HEK293 (cell line): ENCODE data around the gene SPOCK1.

Experiments
- TCF7L2 ChIP-seq: IDR thresholded peaks from 2 replicates; pipeline ENCODE4 v1.6.1; 2011; ENCODE audit warnings: low read depth, mild to moderate bottlenecking, inconsistent platforms, low read length, moderate library complexity, borderline replicate concordance
- YY1 ChIP-seq: fragments of 450-650 bp; formaldehyde crosslinking; IDR thresholded peaks from 2 replicates; pipeline ENCODE4 v1.5.1; 2018; ENCODE audit warnings: missing biosample characterization, missing genetic modification characterization
- ZBTB21 ChIP-seq: fragments of 450-650 bp; formaldehyde crosslinking; IDR thresholded peaks from 2 replicates; pipeline ENCODE4 v1.5.1; 2017; ENCODE audit warnings: missing biosample characterization, missing genetic modification characterization
- ZNF121 ChIP-seq: fragments of 450-650 bp; formaldehyde crosslinking; IDR thresholded peaks from 2 replicates; pipeline ENCODE4 v1.5.1; 2016; ENCODE audit warnings: missing biosample characterization, missing genetic modification characterization
- ZNF146 ChIP-seq: fragments of 450-650 bp; formaldehyde crosslinking; IDR thresholded peaks from 2 replicates; pipeline ENCODE4 v1.5.1; 2016; ENCODE audit warnings: missing biosample characterization, missing genetic modification characterization
- ZNF184 ChIP-seq: fragments of 450-650 bp; IDR thresholded peaks from 2 replicates; pipeline ENCODE4 v1.5.1; 2018; ENCODE audit warnings: missing biosample characterization, mild to moderate bottlenecking, missing genetic modification characterization
- ZNF24 ChIP-seq: fragments of 450-650 bp; formaldehyde crosslinking; IDR thresholded peaks from 2 replicates; pipeline ENCODE4 v1.5.1; 2016; ENCODE audit warnings: missing biosample characterization, missing genetic modification characterization
- ZNF274 ChIP-seq, 2 experiments: fragments of 200-500 bp in 1 of 2; fragments of 450-650 bp in 1 of 2; sonication (Bioruptor generic) in 1 of 2; formaldehyde crosslinking in 1 of 2; IDR thresholded peaks; 2 replicates each; pipeline versions ENCODE4 v1.5.1 to v1.6.1; 2014 to 2016; ENCODE audit warnings: borderline replicate concordance in 1 of 2, inconsistent platforms in 1 of 2, low read length in 1 of 2, missing biosample characterization in 1 of 2, missing genetic modification characterization in 1 of 2
- ZNF837 ChIP-seq: fragments of 450-650 bp; formaldehyde crosslinking; IDR thresholded peaks from 2 replicates; pipeline ENCODE4 v1.5.1; 2016; ENCODE audit warnings: missing biosample characterization, missing genetic modification characterization
- TF ChIP-seq, protein P1 (sequence below): fragments of 450-650 bp; formaldehyde crosslinking; IDR thresholded peaks from 2 replicates; pipeline ENCODE4 v1.5.1; 2016; ENCODE audit warnings: missing biosample characterization, missing genetic modification characterization
- TF ChIP-seq, protein P2 (sequence below): fragments of 450-650 bp; formaldehyde crosslinking; IDR thresholded peaks from 2 replicates; pipeline ENCODE4 v1.5.1; 2016; ENCODE audit warnings: missing biosample characterization, missing genetic modification characterization
- TF ChIP-seq, protein P3 (sequence below): sonication (generic); formaldehyde crosslinking; IDR thresholded peaks from 2 replicates; pipeline ENCODE4 v1.8.1; 2022; ENCODE audit warnings: mild to moderate bottlenecking, moderate library complexity, missing genetic modification reagents
- TF ChIP-seq, protein P4 (sequence below): fragments of 450-650 bp; IDR thresholded peaks from 2 replicates; pipeline ENCODE4 v1.5.1; 2018; ENCODE audit warnings: missing biosample characterization, mild to moderate bottlenecking, missing genetic modification characterization

DNA sequence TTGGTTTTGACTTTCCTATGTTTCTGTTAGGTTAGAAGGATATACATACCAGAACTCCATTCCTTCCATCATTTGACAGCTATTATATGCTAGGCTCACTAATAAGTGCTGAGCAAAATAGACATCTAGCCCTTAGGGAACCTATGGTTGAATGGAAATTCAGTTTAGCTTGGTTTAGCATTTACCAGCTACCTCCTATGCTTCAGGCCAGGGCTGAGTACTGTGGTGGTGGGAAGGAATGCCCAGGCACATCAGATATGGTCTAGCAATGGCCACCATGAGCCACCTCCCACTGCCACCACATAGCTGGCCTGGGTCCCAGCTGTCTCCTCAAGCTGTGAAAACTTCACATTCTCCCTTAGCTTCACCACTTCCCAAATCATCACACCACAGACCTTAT lies 89.4 kb downstream of the SPOCK1 start:
- TF ChIP-seq ZNF24 (tag by site-specific recombination) (no peak), ZNF121 (tag by site-specific recombination) (no peak), TCF7L2 (no peak), ZNF184 (tag by site-specific recombination) (no peak), ZNF146 (tag by site-specific recombination) (no peak), ZNF274 (IDR thresholded peaks at IDR 0.05; ENCODE audit: low read length) (no peak), ZNF274 (tag by site-specific recombination; IDR thresholded peaks at IDR 0.05; ENCODE audit: borderline replicate concordance) (no peak), ZBTB21 (tag by site-specific recombination) (no peak), ZNF837 (tag by site-specific recombination) (no peak), YY1 (tag by site-specific recombination) (no peak)
- TF ChIP-seq, protein P1, sequence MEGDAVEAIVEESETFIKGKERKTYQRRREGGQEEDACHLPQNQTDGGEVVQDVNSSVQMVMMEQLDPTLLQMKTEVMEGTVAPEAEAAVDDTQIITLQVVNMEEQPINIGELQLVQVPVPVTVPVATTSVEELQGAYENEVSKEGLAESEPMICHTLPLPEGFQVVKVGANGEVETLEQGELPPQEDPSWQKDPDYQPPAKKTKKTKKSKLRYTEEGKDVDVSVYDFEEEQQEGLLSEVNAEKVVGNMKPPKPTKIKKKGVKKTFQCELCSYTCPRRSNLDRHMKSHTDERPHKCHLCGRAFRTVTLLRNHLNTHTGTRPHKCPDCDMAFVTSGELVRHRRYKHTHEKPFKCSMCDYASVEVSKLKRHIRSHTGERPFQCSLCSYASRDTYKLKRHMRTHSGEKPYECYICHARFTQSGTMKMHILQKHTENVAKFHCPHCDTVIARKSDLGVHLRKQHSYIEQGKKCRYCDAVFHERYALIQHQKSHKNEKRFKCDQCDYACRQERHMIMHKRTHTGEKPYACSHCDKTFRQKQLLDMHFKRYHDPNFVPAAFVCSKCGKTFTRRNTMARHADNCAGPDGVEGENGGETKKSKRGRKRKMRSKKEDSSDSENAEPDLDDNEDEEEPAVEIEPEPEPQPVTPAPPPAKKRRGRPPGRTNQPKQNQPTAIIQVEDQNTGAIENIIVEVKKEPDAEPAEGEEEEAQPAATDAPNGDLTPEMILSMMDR (tag by site-specific recombination): no peak
- TF ChIP-seq, protein P2, sequence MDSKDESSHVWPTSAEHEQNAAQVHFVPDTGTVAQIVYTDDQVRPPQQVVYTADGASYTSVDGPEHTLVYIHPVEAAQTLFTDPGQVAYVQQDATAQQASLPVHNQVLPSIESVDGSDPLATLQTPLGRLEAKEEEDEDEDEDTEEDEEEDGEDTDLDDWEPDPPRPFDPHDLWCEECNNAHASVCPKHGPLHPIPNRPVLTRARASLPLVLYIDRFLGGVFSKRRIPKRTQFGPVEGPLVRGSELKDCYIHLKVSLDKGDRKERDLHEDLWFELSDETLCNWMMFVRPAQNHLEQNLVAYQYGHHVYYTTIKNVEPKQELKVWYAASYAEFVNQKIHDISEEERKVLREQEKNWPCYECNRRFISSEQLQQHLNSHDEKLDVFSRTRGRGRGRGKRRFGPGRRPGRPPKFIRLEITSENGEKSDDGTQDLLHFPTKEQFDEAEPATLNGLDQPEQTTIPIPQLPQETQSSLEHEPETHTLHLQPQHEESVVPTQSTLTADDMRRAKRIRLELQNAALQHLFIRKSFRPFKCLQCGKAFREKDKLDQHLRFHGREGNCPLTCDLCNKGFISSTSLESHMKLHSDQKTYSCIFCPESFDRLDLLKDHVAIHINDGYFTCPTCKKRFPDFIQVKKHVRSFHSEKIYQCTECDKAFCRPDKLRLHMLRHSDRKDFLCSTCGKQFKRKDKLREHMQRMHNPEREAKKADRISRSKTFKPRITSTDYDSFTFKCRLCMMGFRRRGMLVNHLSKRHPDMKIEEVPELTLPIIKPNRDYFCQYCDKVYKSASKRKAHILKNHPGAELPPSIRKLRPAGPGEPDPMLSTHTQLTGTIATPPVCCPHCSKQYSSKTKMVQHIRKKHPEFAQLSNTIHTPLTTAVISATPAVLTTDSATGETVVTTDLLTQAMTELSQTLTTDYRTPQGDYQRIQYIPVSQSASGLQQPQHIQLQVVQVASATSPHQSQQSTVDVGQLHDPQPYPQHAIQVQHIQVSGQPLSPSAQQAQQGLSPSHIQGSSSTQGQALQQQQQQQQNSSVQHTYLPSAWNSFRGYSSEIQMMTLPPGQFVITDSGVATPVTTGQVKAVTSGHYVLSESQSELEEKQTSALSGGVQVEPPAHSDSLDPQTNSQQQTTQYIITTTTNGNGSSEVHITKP (tag by site-specific recombination): no peak
- TF ChIP-seq, protein P3, sequence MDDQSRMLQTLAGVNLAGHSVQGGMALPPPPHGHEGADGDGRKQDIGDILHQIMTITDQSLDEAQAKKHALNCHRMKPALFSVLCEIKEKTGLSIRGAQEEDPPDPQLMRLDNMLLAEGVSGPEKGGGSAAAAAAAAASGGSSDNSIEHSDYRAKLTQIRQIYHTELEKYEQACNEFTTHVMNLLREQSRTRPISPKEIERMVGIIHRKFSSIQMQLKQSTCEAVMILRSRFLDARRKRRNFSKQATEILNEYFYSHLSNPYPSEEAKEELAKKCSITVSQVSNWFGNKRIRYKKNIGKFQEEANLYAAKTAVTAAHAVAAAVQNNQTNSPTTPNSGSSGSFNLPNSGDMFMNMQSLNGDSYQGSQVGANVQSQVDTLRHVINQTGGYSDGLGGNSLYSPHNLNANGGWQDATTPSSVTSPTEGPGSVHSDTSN (CRISPR knock-in tag): no peak
- TF ChIP-seq, protein P4, sequence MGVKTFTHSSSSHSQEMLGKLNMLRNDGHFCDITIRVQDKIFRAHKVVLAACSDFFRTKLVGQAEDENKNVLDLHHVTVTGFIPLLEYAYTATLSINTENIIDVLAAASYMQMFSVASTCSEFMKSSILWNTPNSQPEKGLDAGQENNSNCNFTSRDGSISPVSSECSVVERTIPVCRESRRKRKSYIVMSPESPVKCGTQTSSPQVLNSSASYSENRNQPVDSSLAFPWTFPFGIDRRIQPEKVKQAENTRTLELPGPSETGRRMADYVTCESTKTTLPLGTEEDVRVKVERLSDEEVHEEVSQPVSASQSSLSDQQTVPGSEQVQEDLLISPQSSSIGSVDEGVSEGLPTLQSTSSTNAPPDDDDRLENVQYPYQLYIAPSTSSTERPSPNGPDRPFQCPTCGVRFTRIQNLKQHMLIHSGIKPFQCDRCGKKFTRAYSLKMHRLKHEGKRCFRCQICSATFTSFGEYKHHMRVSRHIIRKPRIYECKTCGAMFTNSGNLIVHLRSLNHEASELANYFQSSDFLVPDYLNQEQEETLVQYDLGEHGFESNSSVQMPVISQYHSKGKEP: no peak
